ENCODE measurements around the gene ASB18. TPM values are rescaled to one million over a fixed set of nuclear protein-coding genes. Genes with fewer than 3 reads are reported as not detected.

Gene ASB18
- total and polyA plus RNA-seq, 5 donors = 1.1 to 5.3 (median 2.5) TPM

DNA sequence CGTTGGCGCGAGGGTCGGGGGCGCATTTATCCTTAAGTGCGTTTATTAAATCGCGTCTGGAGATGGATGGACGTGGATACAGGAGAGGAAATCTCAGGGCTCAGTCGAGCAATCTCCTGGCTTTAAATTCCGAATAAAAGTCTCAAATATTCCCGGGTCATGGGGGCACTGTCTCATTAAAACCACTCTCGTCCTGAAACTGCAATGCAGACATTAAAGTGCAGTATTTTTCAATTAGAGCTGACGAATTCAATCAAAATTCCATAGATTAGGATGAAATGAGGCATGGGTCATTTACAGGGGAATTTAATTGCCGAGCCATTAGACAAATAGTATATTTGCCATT, 85.3 kb downstream of the ASB18 start:
- Histone ChIP-seq H3K27ac (ENCODE audit: low read length) (no peak overlapping the region), H3K4me1 (ENCODE audit: control insufficient read depth, insufficient read depth, low read length) (no peaks in the 10 kb centered on the region), H3K4me3 (ENCODE audit: low read length) (no peak overlapping the region), H3K27me3 (ENCODE audit: control insufficient read depth, insufficient read depth) (no peaks in the 10 kb centered on the region), H3K9me3 (ENCODE audit: control insufficient read depth, low read length) (no peaks in the 10 kb centered on the region)
- DNase-seq = no peak
- no peak for ATAC-seq
- intact Hi-C loops (cut with DNase I) = loop anchor here in 3 of 4 donors (5.0 to 10.0 kb wide), 3 partner anchors 374 to 412 kb away; no protein-coding TSS in a partner anchor
- WGBS = 4% methylated on average over 15 of the region's 15 CpGs

DNA sequence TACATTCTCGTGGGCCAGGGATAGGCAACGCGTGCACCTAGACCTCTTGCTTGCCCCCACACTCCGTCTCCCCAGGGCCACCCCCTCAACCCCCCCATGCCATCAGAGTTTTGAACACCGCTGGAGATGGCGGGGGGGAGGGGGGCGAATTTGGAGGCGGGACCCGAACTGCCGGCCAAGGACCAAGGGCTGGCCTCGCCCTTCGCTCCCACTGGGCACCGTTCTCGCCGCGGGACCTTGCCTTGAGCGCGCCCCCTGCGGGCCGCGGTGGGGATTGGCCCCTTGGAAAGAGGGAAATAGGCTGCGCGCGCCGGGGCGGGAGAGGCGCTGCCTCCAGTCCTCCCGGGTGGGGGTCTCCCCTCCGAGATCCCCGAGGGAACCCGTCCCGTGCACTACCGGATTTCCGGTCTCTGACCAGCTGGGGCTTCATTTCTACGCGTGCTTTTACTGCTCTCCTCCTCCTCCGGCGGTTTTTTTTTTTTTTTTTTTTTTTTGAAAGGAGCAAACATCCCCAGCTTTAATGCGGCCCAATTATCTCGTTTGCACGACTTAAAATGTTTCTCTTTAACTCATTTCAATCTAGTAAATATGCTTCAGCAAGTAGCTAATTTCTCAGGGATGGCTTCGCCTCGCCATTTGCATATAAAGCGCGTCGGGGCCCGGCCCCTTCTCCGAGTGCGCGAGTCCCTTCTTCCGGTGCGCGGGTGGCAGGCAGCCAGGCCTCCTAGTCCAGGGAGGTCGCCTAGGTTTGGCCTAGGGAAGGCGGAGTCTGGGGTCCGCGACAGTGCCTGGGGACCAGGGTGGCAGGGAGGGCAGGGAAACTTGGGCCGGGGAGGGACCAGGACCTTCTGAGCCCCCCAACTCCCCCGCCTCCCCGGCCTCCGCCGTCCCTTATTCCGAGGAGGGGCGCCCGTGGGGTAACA, 86.0 kb downstream of the ASB18 start:
- DNase-seq (peak; percentile 54 to 83 (median 83)), ATAC-seq (peak; percentile 62 to 77)
- H3K4me3 ChIP-seq (ENCODE audit: low read length) = peak overlapping the region; percentile 17
- H3K27ac ChIP-seq (ENCODE audit: low read length) = no peak overlapping the region
- WGBS = 3% methylated on average over 65 of the region's 65 CpGs
- H3K4me1 ChIP-seq (ENCODE audit: control insufficient read depth, insufficient read depth, low read length) = no peaks in the 10 kb centered on the region
- no peaks in the 10 kb centered on the region for H3K9me3 ChIP-seq (ENCODE audit: control insufficient read depth, low read length)
- intact Hi-C loops (cut with DNase I) = loop anchor here in 3 of 4 donors (5.0 to 10.0 kb wide), 3 partner anchors 373 to 411 kb away; no protein-coding TSS in a partner anchor
- no peaks in the 10 kb centered on the region for H3K27me3 ChIP-seq (ENCODE audit: control insufficient read depth, insufficient read depth)

GRCh38 chr2:236177604-236177966, 86.6 kb downstream of the ASB18 start:
- Histone ChIP-seq H3K4me1 (ENCODE audit: control insufficient read depth, insufficient read depth, low read length) (no peaks in the 10 kb centered on the region), H3K4me3 (ENCODE audit: low read length) (no peak overlapping the region), H3K9me3 (ENCODE audit: control insufficient read depth, low read length) (no peaks in the 10 kb centered on the region), H3K27me3 (ENCODE audit: control insufficient read depth, insufficient read depth) (no peaks in the 10 kb centered on the region), H3K27ac (ENCODE audit: low read length) (no peak overlapping the region)
- 10% methylated on average over 20 of the region's 20 CpGs for WGBS
- intact Hi-C loops (cut with DNase I) = loop anchor here in 3 of 4 donors (5.0 to 10.0 kb wide), 3 partner anchors 373 to 410 kb away; no protein-coding TSS in a partner anchor
- ATAC-seq = peak; percentile 47 to 74
- peak; percentile 45 to 78 (median 71) for DNase-seq

- 52% methylated on average over 21 of the region's 21 CpGs for WGBS
- intact Hi-C loops (cut with DNase I) = loop anchor here in 3 of 4 donors (5.0 to 10.0 kb wide), 3 partner anchors 372 to 410 kb away; no protein-coding TSS in a partner anchor
Observed at GRCh38 chr2:236176951-236177350, 87.3 kb downstream of the ASB18 start.

GRCh38 chr2:236176417-236176816, 87.8 kb downstream of the ASB18 start:
- 16% methylated on average over 7 of the region's 7 CpGs for WGBS
- intact Hi-C loops (cut with DNase I) = loop anchor here in 3 of 4 donors (5.0 to 10.0 kb wide), 3 partner anchors 372 to 409 kb away; no protein-coding TSS in a partner anchor
- no peak for ATAC-seq
- Histone ChIP-seq H3K4me3 (ENCODE audit: low read length) (no peak overlapping the region), H3K4me1 (ENCODE audit: control insufficient read depth, insufficient read depth, low read length) (no peaks in the 10 kb centered on the region), H3K27ac (ENCODE audit: low read length) (no peak overlapping the region), H3K27me3 (ENCODE audit: control insufficient read depth, insufficient read depth) (no peaks in the 10 kb centered on the region), H3K9me3 (ENCODE audit: control insufficient read depth, low read length) (no peaks in the 10 kb centered on the region)
- no peak for DNase-seq

More at GRCh38 chr2:236176951-236177350, 87.3 kb downstream of the ASB18 start:
- DNase-seq = no peak
- H3K4me3 ChIP-seq (ENCODE audit: low read length) = no peak overlapping the region
- H3K27ac ChIP-seq (ENCODE audit: low read length) = no peak overlapping the region
- H3K27me3 ChIP-seq (ENCODE audit: control insufficient read depth, insufficient read depth) = no peaks in the 10 kb centered on the region
- no peaks in the 10 kb centered on the region for H3K9me3 ChIP-seq (ENCODE audit: control insufficient read depth, low read length)
- H3K4me1 ChIP-seq (ENCODE audit: control insufficient read depth, insufficient read depth, low read length) = no peaks in the 10 kb centered on the region
- no peak for ATAC-seq

- DNase-seq = no peak
- no peaks in the 10 kb centered on the region for H3K9me3 ChIP-seq (ENCODE audit: control insufficient read depth, low read length)
- no peaks in the 10 kb centered on the region for H3K4me1 ChIP-seq (ENCODE audit: control insufficient read depth, insufficient read depth, low read length)
- WGBS = 59% methylated on average over 6 of the region's 6 CpGs
- intact Hi-C loops (cut with DNase I) = loop anchor here in 3 of 4 donors (5.0 to 10.0 kb wide), 3 partner anchors 371 to 408 kb away; no protein-coding TSS in a partner anchor
- no peak for ATAC-seq
- no peak overlapping the region for H3K27ac ChIP-seq (ENCODE audit: low read length)
- H3K27me3 ChIP-seq (ENCODE audit: control insufficient read depth, insufficient read depth) = no peaks in the 10 kb centered on the region
- H3K4me3 ChIP-seq (ENCODE audit: low read length) = no peak overlapping the region
Observed at GRCh38 chr2:236175548-236176150, 88.6 kb downstream of the ASB18 start.

DNA sequence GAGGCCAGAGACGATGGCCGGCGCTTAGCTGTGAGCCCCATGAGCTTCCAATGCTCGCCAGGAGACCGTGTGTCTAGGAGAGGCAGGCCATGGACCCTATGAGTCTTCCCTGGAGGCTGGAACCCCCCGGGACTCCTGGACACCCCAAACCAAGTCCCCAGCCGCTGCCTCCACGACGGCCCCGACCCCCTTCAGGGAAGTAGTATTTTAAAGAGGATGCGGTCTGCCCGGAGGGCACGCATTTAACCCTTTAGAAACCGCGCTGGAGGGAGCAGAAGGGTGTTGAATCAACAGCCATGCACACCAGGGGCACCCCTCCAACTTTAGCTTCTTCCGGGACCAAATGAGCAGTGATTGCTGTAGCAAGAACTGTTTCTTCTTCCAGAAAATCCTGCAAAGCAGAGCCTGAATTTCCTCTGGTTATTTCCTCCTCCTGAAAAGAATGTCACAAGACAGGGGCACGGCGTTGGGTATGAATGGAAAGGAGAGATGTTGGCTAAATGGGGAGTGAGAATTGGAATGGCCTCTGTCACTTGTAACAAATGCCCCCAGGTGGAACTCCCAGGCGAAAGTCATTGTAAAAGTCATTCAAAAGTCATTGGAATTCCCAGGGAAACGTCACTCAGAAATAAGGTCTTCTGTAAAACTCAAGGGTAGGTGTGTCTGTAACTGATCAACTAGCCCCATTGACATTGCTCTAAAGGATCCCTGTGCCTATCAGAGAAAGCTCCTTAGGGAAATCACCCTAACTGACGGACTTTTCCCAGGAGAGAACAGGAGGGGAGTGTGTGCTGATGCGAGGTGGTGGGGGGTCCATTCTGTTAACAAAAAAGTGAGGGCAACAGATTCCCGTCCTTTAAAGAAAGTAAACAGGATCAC, 90.2 kb downstream of the ASB18 start:
- no peak for ATAC-seq
- Histone ChIP-seq H3K27ac (ENCODE audit: low read length) (no peak overlapping the region), H3K9me3 (ENCODE audit: control insufficient read depth, low read length) (no peaks in the 10 kb centered on the region), H3K4me1 (ENCODE audit: control insufficient read depth, insufficient read depth, low read length) (no peaks in the 10 kb centered on the region), H3K27me3 (ENCODE audit: control insufficient read depth, insufficient read depth) (no peaks in the 10 kb centered on the region), H3K4me3 (ENCODE audit: low read length) (no peak overlapping the region)
- WGBS = 13% methylated on average over 23 of the region's 23 CpGs
- intact Hi-C loops (cut with DNase I) = loop anchor here in 1 of 4 donors (10.0 kb wide), 1 partner anchor 369 kb away; no protein-coding TSS in a partner anchor
- DNase-seq = peak in 1 of 3 donors; percentile 41

DNA sequence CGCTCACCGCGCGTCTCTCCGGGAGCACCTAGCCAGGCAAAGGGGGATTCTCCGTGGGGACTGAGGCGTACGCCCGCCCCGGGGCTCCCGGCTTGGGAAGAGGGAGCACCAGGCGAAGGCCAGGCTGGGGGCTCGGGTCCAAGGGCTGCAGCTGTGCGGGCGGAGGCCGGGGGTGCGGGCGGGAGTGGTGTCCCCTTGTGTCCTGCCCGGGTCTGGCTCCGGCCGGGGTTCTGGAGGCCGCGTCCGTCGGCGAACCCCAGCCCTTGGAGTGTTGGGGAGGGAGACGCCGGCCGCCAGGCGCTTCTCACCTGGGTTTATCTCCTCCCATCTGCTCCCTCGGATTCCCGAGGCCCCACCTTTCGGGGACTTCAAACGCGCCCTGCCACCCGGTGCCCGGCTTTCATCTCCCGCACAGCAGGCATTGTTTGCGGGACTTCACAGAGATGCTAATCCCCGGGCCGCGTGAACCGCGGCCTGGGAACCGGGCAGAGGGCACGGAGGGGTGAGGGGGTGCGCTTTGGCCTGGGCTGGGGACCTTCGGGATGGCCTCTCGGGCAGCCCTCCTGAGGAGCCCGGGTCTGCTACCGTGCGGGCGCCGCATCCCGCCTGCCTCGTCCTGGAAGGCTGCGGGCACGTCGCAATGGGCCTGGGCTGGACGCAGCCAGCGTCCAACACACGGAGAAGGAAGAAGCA, 91.0 kb downstream of the ASB18 start:
- H3K4me1 ChIP-seq (ENCODE audit: control insufficient read depth, insufficient read depth, low read length) = no peaks in the 10 kb centered on the region
- ATAC-seq (no peak), DNase-seq (no peak)
- H3K27ac ChIP-seq (ENCODE audit: low read length) = no peak overlapping the region
- H3K9me3 ChIP-seq (ENCODE audit: control insufficient read depth, low read length) = no peaks in the 10 kb centered on the region
- no peak overlapping the region for H3K4me3 ChIP-seq (ENCODE audit: low read length)
- WGBS = 5% methylated on average over 62 of the region's 62 CpGs
- intact Hi-C loops (cut with DNase I) = loop anchor here in 1 of 4 donors (10.0 kb wide), 1 partner anchor 368 kb away; no protein-coding TSS in a partner anchor
- no peaks in the 10 kb centered on the region for H3K27me3 ChIP-seq (ENCODE audit: control insufficient read depth, insufficient read depth)

DNA sequence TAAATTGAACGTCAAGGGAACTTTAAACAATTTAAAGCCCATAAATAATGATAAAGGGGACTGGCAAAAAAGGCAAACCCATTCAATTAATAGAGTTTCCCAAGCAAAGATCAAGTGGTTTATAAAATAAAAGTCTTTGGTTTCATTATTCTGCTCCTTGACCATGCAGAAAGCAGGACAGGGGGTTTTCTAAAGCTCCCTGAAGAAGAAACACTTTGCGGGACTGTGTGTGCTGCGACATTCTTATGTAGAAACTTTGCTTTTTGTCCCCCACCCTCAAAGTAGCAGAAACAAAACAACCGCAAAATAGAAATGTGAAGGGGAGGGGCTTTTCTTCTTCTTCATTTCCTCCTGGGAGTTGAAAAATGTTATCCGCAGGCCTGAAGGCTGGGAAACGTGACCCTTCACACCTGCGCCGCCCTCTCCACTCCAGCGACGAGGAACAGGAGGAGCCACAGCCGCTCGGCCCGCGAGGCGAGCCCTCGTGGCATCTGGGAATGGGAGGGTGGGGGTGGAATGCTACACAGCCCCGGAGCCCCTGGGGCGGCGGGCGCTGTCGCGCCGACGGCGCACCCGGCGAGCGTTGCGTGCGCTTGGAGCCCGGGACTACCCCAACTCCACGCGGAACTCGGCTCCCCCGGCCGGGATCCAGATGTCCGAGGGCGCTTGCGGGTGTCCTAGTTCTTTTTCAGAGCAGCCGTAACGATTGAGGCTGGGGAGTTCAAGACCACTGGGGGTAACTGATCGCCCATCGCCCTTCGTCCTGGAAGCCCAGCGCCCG, 91.8 kb downstream of the ASB18 start:
- H3K27me3 ChIP-seq (ENCODE audit: control insufficient read depth, insufficient read depth) = no peaks in the 10 kb centered on the region
- H3K4me3 ChIP-seq (ENCODE audit: low read length) = no peak overlapping the region
- intact Hi-C loops (cut with DNase I) = loop anchor here in 1 of 4 donors (10.0 kb wide), 1 partner anchor 368 kb away; no protein-coding TSS in a partner anchor
- no peak for ATAC-seq
- DNase-seq = no peak
- no peaks in the 10 kb centered on the region for H3K9me3 ChIP-seq (ENCODE audit: control insufficient read depth, low read length)
- H3K4me1 ChIP-seq (ENCODE audit: control insufficient read depth, insufficient read depth, low read length) = no peaks in the 10 kb centered on the region
- 6% methylated on average over 46 of the region's 46 CpGs for WGBS
- H3K27ac ChIP-seq (ENCODE audit: low read length) = no peak overlapping the region

Measured in right cardiac atrium (tissue), 5 donors.